SK-N-SH (cell line): ENCODE measurements around the gene ZNHIT3. TPM values are rescaled to one million over a fixed set of nuclear protein-coding genes. Genes with fewer than 3 reads are reported as not detected.

ENCODE experiments used
- CTCF ChIA-PET: fragments of 300-600, 350-600 bp; formaldehyde crosslinking; extraction: SDS; loops from one replicate; lab custom pipeline; 2021; lab: Yijun Ruan, JAX
- POLR2A ChIA-PET: fragments of 350-600 bp; sonication (Branson Sonifier 250); formaldehyde crosslinking; extraction: SDS; loops from one replicate; lab custom pipeline; 2020; ENCODE audit warnings: antibody characterized with exemption, inconsistent platforms; lab: Yijun Ruan, JAX
- DNase-seq: peaks from one replicate; pipeline ENCODE4 v3.0.0; 2012
- H2AFZ ChIP-seq: fragments of 200-600 bp; sonication (generic); 2 replicates; pipeline ENCODE4 v1.8.1; 2016; ENCODE audit warnings: antibody characterized with exemption, mild to moderate bottlenecking, low read depth
- H3F3A ChIP-seq: fragments of 200-600 bp; sonication (generic); replicated peaks from 2 replicates; pipeline ENCODE3; 2016; ENCODE audit warnings: antibody characterized with exemption, mild to moderate bottlenecking; ENCODE audit not compliant: insufficient read depth
- H3K27ac ChIP-seq, 2 experiments: fragments of 200-500 bp in 1 of 2; fragments of 200-600 bp in 1 of 2; sonication (Bioruptor generic) in 1 of 2; sonication (generic), shearing (Covaris generic) in 1 of 2; 2 replicates each; pipeline versions ENCODE4 v1.5.1 to v1.6.1; 2014 to 2016; ENCODE audit warnings: low read depth in 2 of 2, inconsistent platforms in 1 of 2, low read length in 1 of 2, mild to moderate bottlenecking in 1 of 2, mixed read lengths in 1 of 2
- H3K27me3 ChIP-seq: fragments of 200-600 bp; sonication (generic), shearing (Covaris generic); 2 replicates; pipeline ENCODE4 v1.6.1; 2016; ENCODE audit warnings: mixed run types; ENCODE audit not compliant: insufficient read depth
- H3K36me3 ChIP-seq, 2 experiments: fragments of 200-500 bp in 1 of 2; fragments of 200-600 bp in 1 of 2; sonication (Bioruptor generic) in 1 of 2; sonication (generic) in 1 of 2; replicated peaks in 1 of 2; 2 replicates each; pipeline versions ENCODE3 to v1.5.1; 2014 to 2016; ENCODE audit warnings: low read length in 1 of 2, mild to moderate bottlenecking in 1 of 2; ENCODE audit not compliant: insufficient read depth in 2 of 2, control insufficient read depth in 1 of 2
- H3K4me1 ChIP-seq, 2 experiments: fragments of 200-500 bp in 1 of 2; fragments of 200-600 bp in 1 of 2; sonication (Bioruptor generic) in 1 of 2; sonication (generic), shearing (Covaris generic) in 1 of 2; 2 replicates each; pipeline versions ENCODE4 v1.5.1 to v1.6.1; 2014 to 2016; ENCODE audit warnings: low read depth in 1 of 2, low read length in 1 of 2, mixed run types in 1 of 2; ENCODE audit not compliant: insufficient read depth in 2 of 2, control insufficient read depth in 1 of 2
- H3K4me2 ChIP-seq: fragments of 200-600 bp; sonication (generic), shearing (Covaris generic); 2 replicates; pipeline ENCODE4 v1.6.1; 2017; ENCODE audit warnings: mixed run types
- H3K4me3 ChIP-seq, 2 experiments: fragments of 200-500 bp in 1 of 2; fragments of 200-600 bp in 1 of 2; sonication (Bioruptor generic) in 1 of 2; sonication (generic), shearing (Covaris generic) in 1 of 2; 2 replicates each; pipeline versions ENCODE4 v1.5.1 to v1.8.1; 2014 to 2016; ENCODE audit warnings: low read depth in 2 of 2, inconsistent platforms in 1 of 2, low read length in 1 of 2, mild to moderate bottlenecking in 1 of 2, mixed read lengths in 1 of 2, moderate library complexity in 1 of 2
- H3K79me2 ChIP-seq: fragments of 200-600 bp; sonication (generic); 2 replicates; pipeline ENCODE4 v1.8.1; 2017; ENCODE audit warnings: mild to moderate bottlenecking; ENCODE audit not compliant: insufficient read depth
- H3K9ac ChIP-seq: fragments of 200-600 bp; sonication (generic); 2 replicates; pipeline ENCODE4 v1.6.1; 2017; ENCODE audit warnings: mixed run types
- H3K9me2 ChIP-seq: fragments of 200-600 bp; sonication (generic); 2 replicates; pipeline ENCODE4 v1.6.1; 2017; ENCODE audit warnings: mixed run types
- H3K9me3 ChIP-seq: fragments of 200-600 bp; sonication (generic); 2 replicates; pipeline ENCODE4 v1.6.1; 2017; ENCODE audit warnings: mixed run types, mild to moderate bottlenecking, moderate library complexity
- H4K20me1 ChIP-seq: fragments of 200-600 bp; sonication (generic); 2 replicates; pipeline ENCODE4 v1.6.1; 2017; ENCODE audit warnings: mild to moderate bottlenecking, mixed run types; ENCODE audit not compliant: insufficient read depth
- CHD2 ChIP-seq: fragments of 150-350 bp; IDR thresholded peaks from 2 replicates; pipeline ENCODE4 v1.6.1; 2018; ENCODE audit warnings: low read length; ENCODE audit not compliant: partially characterized antibody
- ELF1 ChIP-seq: IDR thresholded peaks from 2 replicates; pipeline ENCODE4 v1.4.0; 2012
- FOSL2 ChIP-seq: IDR thresholded peaks from 2 replicates; pipeline ENCODE4 v1.4.0; 2012; ENCODE audit warnings: low read depth, mild to moderate bottlenecking, moderate library complexity, borderline replicate concordance
- FOXJ3 ChIP-seq: sonication (generic); formaldehyde crosslinking; IDR thresholded peaks from 2 replicates; pipeline ENCODE4 v1.5.1; 2020; ENCODE audit warnings: mild to moderate bottlenecking, missing genetic modification reagents
- GATA2 ChIP-seq: sonication (generic); formaldehyde crosslinking; IDR thresholded peaks from 2 replicates; pipeline ENCODE4 v1.5.0; 2020; ENCODE audit warnings: mild to moderate bottlenecking, missing genetic modification reagents
- JUND ChIP-seq: IDR thresholded peaks from 2 replicates; pipeline ENCODE4 v1.4.0; 2012
- POLR2AphosphoS5 ChIP-seq: IDR thresholded peaks from 2 replicates; pipeline ENCODE4 v1.6.1; 2012; ENCODE audit warnings: low read depth, low read length
- RCOR1 ChIP-seq: fragments of 150-350 bp; IDR thresholded peaks from 2 replicates; pipeline ENCODE4 v1.6.1; 2017; ENCODE audit warnings: antibody characterized with exemption, low read length
- SMC3 ChIP-seq: IDR thresholded peaks from 2 replicates; pipeline ENCODE4 v1.6.1; 2012; ENCODE audit warnings: low read depth, low read length, improper control_type of control experiment
- TEAD4 ChIP-seq: IDR thresholded peaks from 2 replicates; pipeline ENCODE4 v1.4.0; 2012; ENCODE audit warnings: mild to moderate bottlenecking, borderline replicate concordance; ENCODE audit not compliant: insufficient read depth
- USF2 ChIP-seq: fragments of 150-350 bp; IDR thresholded peaks from 2 replicates; pipeline ENCODE4 v1.6.1; 2017; ENCODE audit warnings: antibody characterized with exemption, low read length, low read depth, borderline replicate concordance
- YY1 ChIP-seq: IDR thresholded peaks from 2 replicates; pipeline ENCODE4 v1.4.0; 2012; ENCODE audit warnings: low read depth, mild to moderate bottlenecking
- WGBS: methylation state at CpG from one replicate; pipeline ENCODE4 v1.1.6; 2017; ENCODE audit warnings: low lambda C conversion rate; 5-methylcytosine and 5-hydroxymethylcytosine counted together
- polyA plus RNA-seq, 3 experiments: library from polyadenylated mRNA; depleted of rRNA; stranded (reverse); fragments of >200 nt; gene quantifications; 2 replicates each; pipeline ENCODE4 v1.2.3, GENCODE V29; 2012
- TF ChIP-seq, protein P1 (sequence below): fragments of 200-600 bp; sonication (generic); IDR thresholded peaks from 2 replicates; pipeline ENCODE4 v1.6.1; 2017; ENCODE audit warnings: antibody characterized with exemption, mild to moderate bottlenecking, moderate library complexity
- TF ChIP-seq, protein P2 (sequence below): IDR thresholded peaks from 2 replicates; pipeline ENCODE4 v1.6.1; 2012; ENCODE audit warnings: mild to moderate bottlenecking, low read depth, low read length, moderate library complexity
- TF ChIP-seq, protein P3 (sequence below): IDR thresholded peaks from 2 replicates; pipeline ENCODE4 v1.4.0; 2012; ENCODE audit warnings: low read depth, borderline replicate concordance
- TF ChIP-seq, protein P4 (sequence below): fragments of 150-350 bp; IDR thresholded peaks from 2 replicates; pipeline ENCODE4 v1.6.1; 2016; ENCODE audit warnings: mild to moderate bottlenecking, low read depth, low read length

Gene ZNHIT3
- polyA plus RNA-seq, 1 of the 3 experiments (the other 2 are of a cell fraction) = 59.9 TPM

GRCh38 chr17:36509272-36509985 is 22.9 kb downstream of the ZNHIT3 start:
- no peak overlapping the region for H2AFZ ChIP-seq
- CTCF ChIA-PET = interaction anchor here (1.3 kb wide), 1 partner anchor 26 kb away, joined by 7 read pairs; no protein-coding TSS in a partner anchor

DNA sequence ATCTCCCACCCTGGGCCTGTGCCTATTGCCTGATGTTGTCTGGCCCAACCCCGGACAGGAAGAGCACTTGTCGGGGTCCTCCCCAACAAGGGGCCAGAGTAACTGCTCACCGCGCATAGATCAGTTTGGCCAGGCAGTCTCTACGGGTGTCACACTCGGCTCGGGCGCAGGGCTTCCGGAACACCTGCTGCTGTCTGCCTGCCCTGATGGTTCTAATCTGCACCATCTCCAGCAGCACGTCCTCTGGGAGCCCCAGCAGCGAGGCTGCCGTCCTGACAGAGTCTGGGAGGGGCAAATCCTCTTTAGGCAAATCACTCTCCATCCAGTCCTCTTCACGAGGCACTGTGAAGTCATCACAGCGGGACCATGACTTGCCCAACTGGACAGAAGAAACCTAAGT is 24.2 kb downstream of the ZNHIT3 start:
- ChIA-PET POLR2A (no interaction called here), CTCF (interaction anchor here (1.0 kb wide), 1 partner anchor 13 kb away, joined by 3 read pairs; no protein-coding TSS in a partner anchor)
- Histone ChIP-seq H2AFZ (no peak overlapping the region), H3K4me1 (no peaks in the 10 kb centered on the region), H3K9me2 (no peaks in the 10 kb centered on the region), H3K27me3 (no peaks in the 10 kb centered on the region), H3K79me2 (no peaks in the 10 kb centered on the region), H4K20me1 (no peaks in the 10 kb centered on the region), H3K4me3 (no peak overlapping the region), H3K27ac (no peak overlapping the region), H3F3A (peaks cover 3% of the 10 kb centered on the region), H3K9ac (no peak overlapping the region), H3K36me3 (peaks cover 9 to 68% of the 10 kb centered on the region in 2 experiments), H3K9me3 (no peaks in the 10 kb centered on the region), H3K4me2 (no peak overlapping the region)
- 74% methylated on average over 6 of the region's 14 CpGs for WGBS
- TF ChIP-seq RCOR1 (no peak), GATA2 (CRISPR knock-in tag) (no peak), CHD2 (no peak), USF2 (no peak), TEAD4 (no peak), JUND (no peak), SMC3 (no peak), POLR2AphosphoS5 (no peak), ELF1 (no peak), FOXJ3 (no peak), YY1 (no peak), FOSL2 (no peak)
- TF ChIP-seq, protein P1, sequence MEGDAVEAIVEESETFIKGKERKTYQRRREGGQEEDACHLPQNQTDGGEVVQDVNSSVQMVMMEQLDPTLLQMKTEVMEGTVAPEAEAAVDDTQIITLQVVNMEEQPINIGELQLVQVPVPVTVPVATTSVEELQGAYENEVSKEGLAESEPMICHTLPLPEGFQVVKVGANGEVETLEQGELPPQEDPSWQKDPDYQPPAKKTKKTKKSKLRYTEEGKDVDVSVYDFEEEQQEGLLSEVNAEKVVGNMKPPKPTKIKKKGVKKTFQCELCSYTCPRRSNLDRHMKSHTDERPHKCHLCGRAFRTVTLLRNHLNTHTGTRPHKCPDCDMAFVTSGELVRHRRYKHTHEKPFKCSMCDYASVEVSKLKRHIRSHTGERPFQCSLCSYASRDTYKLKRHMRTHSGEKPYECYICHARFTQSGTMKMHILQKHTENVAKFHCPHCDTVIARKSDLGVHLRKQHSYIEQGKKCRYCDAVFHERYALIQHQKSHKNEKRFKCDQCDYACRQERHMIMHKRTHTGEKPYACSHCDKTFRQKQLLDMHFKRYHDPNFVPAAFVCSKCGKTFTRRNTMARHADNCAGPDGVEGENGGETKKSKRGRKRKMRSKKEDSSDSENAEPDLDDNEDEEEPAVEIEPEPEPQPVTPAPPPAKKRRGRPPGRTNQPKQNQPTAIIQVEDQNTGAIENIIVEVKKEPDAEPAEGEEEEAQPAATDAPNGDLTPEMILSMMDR = no peak
- TF ChIP-seq, protein P2, sequence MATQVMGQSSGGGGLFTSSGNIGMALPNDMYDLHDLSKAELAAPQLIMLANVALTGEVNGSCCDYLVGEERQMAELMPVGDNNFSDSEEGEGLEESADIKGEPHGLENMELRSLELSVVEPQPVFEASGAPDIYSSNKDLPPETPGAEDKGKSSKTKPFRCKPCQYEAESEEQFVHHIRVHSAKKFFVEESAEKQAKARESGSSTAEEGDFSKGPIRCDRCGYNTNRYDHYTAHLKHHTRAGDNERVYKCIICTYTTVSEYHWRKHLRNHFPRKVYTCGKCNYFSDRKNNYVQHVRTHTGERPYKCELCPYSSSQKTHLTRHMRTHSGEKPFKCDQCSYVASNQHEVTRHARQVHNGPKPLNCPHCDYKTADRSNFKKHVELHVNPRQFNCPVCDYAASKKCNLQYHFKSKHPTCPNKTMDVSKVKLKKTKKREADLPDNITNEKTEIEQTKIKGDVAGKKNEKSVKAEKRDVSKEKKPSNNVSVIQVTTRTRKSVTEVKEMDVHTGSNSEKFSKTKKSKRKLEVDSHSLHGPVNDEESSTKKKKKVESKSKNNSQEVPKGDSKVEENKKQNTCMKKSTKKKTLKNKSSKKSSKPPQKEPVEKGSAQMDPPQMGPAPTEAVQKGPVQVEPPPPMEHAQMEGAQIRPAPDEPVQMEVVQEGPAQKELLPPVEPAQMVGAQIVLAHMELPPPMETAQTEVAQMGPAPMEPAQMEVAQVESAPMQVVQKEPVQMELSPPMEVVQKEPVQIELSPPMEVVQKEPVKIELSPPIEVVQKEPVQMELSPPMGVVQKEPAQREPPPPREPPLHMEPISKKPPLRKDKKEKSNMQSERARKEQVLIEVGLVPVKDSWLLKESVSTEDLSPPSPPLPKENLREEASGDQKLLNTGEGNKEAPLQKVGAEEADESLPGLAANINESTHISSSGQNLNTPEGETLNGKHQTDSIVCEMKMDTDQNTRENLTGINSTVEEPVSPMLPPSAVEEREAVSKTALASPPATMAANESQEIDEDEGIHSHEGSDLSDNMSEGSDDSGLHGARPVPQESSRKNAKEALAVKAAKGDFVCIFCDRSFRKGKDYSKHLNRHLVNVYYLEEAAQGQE = no peak
- TF ChIP-seq, protein P3, sequence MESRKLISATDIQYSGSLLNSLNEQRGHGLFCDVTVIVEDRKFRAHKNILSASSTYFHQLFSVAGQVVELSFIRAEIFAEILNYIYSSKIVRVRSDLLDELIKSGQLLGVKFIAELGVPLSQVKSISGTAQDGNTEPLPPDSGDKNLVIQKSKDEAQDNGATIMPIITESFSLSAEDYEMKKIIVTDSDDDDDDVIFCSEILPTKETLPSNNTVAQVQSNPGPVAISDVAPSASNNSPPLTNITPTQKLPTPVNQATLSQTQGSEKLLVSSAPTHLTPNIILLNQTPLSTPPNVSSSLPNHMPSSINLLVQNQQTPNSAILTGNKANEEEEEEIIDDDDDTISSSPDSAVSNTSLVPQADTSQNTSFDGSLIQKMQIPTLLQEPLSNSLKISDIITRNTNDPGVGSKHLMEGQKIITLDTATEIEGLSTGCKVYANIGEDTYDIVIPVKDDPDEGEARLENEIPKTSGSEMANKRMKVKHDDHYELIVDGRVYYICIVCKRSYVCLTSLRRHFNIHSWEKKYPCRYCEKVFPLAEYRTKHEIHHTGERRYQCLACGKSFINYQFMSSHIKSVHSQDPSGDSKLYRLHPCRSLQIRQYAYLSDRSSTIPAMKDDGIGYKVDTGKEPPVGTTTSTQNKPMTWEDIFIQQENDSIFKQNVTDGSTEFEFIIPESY = no peak
- DNase-seq = no peak

More at GRCh38 chr17:36509272-36509985, 22.9 kb downstream of the ZNHIT3 start:
- POLR2A ChIA-PET = no interaction called here
- no peak overlapping the region for H3K27ac ChIP-seq
- H3K4me2 ChIP-seq = no peak overlapping the region
- TF ChIP-seq, protein P4, sequence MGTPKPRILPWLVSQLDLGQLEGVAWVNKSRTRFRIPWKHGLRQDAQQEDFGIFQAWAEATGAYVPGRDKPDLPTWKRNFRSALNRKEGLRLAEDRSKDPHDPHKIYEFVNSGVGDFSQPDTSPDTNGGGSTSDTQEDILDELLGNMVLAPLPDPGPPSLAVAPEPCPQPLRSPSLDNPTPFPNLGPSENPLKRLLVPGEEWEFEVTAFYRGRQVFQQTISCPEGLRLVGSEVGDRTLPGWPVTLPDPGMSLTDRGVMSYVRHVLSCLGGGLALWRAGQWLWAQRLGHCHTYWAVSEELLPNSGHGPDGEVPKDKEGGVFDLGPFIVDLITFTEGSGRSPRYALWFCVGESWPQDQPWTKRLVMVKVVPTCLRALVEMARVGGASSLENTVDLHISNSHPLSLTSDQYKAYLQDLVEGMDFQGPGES = no peak
- no peak for TF ChIP-seq TEAD4
- H3K79me2 ChIP-seq = no peaks in the 10 kb centered on the region
- 75% methylated on average over 9 of the region's 9 CpGs for WGBS
- H3K4me3 ChIP-seq = no peak overlapping the region
- peaks cover 8 to 63% of the 10 kb centered on the region in 2 experiments for H3K36me3 ChIP-seq
- DNase-seq = no peak
- no peaks in the 10 kb centered on the region for H3K9me3 ChIP-seq
- no peaks in the 10 kb centered on the region for H4K20me1 ChIP-seq
- no peaks in the 10 kb centered on the region for H3K9me2 ChIP-seq
- H3F3A ChIP-seq = peaks cover 3% of the 10 kb centered on the region
- no peaks in the 10 kb centered on the region for H3K4me1 ChIP-seq
- no peak overlapping the region for H3K9ac ChIP-seq
- H3K27me3 ChIP-seq = no peaks in the 10 kb centered on the region
